Measurements from ENCODE around the gene FRMD6. TPM values are rescaled to one million over a fixed set of nuclear protein-coding genes. Genes with fewer than 3 reads are reported as not detected.
A peak's percentile ranks its signal among the peaks of the same experiment; 100 is the strongest.

FRMD6 gene
- total RNA-seq, 1 donor from 2014 or later: 122 TPM

DNA sequence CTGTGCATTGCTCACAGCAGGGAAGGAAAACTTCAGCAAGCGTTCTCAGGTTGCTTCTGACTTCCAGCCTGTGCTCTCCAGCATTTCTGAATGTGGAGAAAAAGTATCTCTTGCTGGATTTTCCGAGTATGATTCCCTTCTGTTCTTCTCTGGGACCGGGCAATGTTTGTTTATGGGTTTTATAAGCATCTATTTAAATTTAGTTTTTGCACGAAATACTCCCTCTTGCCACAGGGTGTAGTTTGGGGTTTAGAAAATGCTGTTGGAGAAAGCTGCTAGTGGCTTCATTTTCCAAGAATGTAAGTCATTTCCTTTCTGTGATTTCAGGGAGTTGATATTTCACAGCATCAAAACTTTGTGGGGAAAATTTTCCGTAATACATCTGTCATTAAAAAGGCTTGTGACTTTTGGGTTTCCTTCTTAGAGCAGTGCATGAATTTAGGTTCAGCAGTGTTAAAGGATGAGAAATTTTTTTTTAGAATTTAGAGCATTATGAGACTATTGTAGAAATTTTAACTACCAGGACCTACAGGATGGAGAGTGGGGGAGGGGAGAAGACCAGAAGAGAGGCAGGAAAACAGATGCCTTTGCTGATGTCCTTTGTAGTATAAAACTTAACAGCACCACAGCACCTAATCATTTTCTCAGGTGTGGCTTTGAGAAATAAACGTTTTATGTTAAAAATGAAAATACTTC lies 1.5 kb downstream of the FRMD6 start:
- peak overlapping the region; percentile 84 for H3K4me3 ChIP-seq (ENCODE audit: low read depth, low read length)
- peak; percentile 56 for DNase-seq (ENCODE audit: low read depth)
- TF ChIP-seq, protein P1, sequence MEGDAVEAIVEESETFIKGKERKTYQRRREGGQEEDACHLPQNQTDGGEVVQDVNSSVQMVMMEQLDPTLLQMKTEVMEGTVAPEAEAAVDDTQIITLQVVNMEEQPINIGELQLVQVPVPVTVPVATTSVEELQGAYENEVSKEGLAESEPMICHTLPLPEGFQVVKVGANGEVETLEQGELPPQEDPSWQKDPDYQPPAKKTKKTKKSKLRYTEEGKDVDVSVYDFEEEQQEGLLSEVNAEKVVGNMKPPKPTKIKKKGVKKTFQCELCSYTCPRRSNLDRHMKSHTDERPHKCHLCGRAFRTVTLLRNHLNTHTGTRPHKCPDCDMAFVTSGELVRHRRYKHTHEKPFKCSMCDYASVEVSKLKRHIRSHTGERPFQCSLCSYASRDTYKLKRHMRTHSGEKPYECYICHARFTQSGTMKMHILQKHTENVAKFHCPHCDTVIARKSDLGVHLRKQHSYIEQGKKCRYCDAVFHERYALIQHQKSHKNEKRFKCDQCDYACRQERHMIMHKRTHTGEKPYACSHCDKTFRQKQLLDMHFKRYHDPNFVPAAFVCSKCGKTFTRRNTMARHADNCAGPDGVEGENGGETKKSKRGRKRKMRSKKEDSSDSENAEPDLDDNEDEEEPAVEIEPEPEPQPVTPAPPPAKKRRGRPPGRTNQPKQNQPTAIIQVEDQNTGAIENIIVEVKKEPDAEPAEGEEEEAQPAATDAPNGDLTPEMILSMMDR (conservative IDR thresholded peaks at IDR 0.05; ENCODE audit: low read depth, low read length): peak; percentile 45

GRCh38 chr14:51653775-51654532 lies 2.2 kb downstream of the FRMD6 start:
- H3K4me3 ChIP-seq (ENCODE audit: low read depth, low read length): peak overlapping the region; percentile 84
- DNase-seq (ENCODE audit: low read depth): no peak

GRCh38 chr14:51654533-51654845 lies 2.8 kb downstream of the FRMD6 start:
- no peak for DNase-seq (ENCODE audit: low read depth)
- H3K4me3 ChIP-seq (ENCODE audit: low read depth, low read length): no peak overlapping the region
- TF ChIP-seq, protein P1 (conservative IDR thresholded peaks at IDR 0.05; ENCODE audit: low read depth, low read length): no peak

More at GRCh38 chr14:51653775-51654532, 2.2 kb downstream of the FRMD6 start:
- TF ChIP-seq, protein P1 (conservative IDR thresholded peaks at IDR 0.05; ENCODE audit: low read depth, low read length): no peak

DNA sequence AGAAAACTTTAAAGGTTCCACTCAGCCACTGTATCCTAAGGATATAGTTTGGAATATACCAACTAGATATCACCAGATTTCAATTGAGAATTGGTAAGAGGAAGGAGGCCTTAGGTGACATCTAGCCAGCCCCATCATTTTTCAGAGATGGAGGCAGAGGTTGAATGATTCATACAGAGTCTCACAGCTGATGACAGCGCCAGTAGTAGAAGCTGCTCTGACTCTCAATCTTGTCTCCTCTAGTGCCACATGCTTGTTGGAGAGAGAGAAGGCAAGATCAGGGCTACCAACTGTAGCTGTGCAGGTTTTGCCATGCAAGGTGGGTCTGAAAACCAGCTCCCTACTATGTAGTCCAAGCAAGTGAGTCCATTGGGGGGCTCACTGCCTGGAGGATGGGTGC lies 6.1 kb downstream of the FRMD6 start:
- TF ChIP-seq, protein P1 (conservative IDR thresholded peaks at IDR 0.05; ENCODE audit: low read depth, low read length): no peak
- H3K4me3 ChIP-seq (ENCODE audit: low read depth, low read length): no peak overlapping the region
- DNase-seq (ENCODE audit: low read depth): no peak

GRCh38 chr14:51658441-51659173 lies 6.9 kb downstream of the FRMD6 start:
- H3K4me3 ChIP-seq (ENCODE audit: low read depth, low read length): no peak overlapping the region
- TF ChIP-seq, protein P1 (conservative IDR thresholded peaks at IDR 0.05; ENCODE audit: low read depth, low read length): no peak
- no peak for DNase-seq (ENCODE audit: low read depth)

DNA sequence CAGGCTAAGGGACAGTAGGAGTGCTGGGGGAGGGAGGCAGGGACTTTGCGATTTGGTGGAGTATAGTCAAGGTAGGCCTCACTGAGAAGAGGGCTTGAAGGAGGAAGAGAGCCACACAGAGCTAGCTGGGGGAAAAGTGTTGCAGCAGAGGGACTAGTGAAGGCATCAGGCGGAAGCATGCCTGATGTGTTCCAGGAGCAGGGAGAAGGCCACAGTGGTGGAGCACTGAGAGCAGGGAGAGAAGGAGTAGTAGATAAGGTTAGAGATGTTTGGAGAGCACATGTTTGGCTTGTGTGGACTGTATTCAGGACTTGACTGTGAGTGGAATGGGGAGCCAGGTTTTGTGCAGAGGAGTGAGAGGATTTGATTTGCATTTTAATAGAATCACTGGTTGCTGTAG lies 9.0 kb downstream of the FRMD6 start:
- no peak for DNase-seq (ENCODE audit: low read depth)
- H3K4me3 ChIP-seq (ENCODE audit: low read depth, low read length): no peak overlapping the region
- TF ChIP-seq, protein P1 (conservative IDR thresholded peaks at IDR 0.05; ENCODE audit: low read depth, low read length): no peak

Measured in epithelial cell of proximal tubule (primary cell).